OCI-LY3 (cell line): ENCODE measurements around the gene LDAH.

Experiments used
- EZH2phosphoT487 ChIP-seq: fragments of 200-600 bp; shearing (Covaris generic); IDR thresholded peaks from 2 replicates; pipeline ENCODE4 v1.6.1; 2018; ENCODE audit warnings: antibody characterized with exemption, mixed run types, low read depth
- TF ChIP-seq, protein P1 (sequence below): fragments of 200-600, 300-600 bp; sonication (generic); IDR thresholded peaks from 2 replicates; pipeline ENCODE4 v1.5.1; 2014; ENCODE audit warnings: antibody characterized with exemption, low read length, low read depth

DNA sequence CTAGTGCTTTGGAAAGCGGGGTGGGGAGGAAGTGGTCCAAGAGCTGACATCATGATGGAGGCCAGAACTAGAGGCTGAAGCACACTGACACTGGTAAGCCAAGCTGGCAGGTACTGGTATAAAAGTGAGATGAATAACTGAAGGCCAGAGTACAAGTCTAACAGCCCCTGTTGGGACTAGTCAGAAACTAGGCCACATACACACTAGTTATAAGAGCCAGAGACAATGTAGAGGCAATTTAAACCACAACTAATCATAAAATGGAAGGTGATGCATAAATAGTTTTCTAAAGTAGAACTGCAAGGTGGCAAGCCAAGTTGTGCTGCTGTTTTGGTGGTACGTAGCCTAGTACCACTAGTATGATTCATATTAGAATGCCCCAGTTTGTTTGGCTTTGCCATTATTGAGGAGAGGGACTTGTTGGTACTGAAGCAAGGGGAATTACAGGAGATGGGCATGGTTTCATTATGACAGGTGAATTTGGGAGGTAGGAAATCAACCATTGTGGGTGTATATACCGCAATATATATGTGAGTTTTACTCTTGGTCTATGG lies 98.3 kb downstream of the LDAH start:
- TF ChIP-seq, protein P1, sequence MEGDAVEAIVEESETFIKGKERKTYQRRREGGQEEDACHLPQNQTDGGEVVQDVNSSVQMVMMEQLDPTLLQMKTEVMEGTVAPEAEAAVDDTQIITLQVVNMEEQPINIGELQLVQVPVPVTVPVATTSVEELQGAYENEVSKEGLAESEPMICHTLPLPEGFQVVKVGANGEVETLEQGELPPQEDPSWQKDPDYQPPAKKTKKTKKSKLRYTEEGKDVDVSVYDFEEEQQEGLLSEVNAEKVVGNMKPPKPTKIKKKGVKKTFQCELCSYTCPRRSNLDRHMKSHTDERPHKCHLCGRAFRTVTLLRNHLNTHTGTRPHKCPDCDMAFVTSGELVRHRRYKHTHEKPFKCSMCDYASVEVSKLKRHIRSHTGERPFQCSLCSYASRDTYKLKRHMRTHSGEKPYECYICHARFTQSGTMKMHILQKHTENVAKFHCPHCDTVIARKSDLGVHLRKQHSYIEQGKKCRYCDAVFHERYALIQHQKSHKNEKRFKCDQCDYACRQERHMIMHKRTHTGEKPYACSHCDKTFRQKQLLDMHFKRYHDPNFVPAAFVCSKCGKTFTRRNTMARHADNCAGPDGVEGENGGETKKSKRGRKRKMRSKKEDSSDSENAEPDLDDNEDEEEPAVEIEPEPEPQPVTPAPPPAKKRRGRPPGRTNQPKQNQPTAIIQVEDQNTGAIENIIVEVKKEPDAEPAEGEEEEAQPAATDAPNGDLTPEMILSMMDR: no peak
- TF ChIP-seq EZH2phosphoT487: no peak
